ENCODE data around the gene RHEBL1. TPM values are rescaled to one million over a fixed set of nuclear protein-coding genes. Genes with fewer than 3 reads are reported as not detected.

RHEBL1 gene
- total and polyA plus RNA-seq, 10 donors: 2.0 to 6.7 (median 3.1) TPM

DNA sequence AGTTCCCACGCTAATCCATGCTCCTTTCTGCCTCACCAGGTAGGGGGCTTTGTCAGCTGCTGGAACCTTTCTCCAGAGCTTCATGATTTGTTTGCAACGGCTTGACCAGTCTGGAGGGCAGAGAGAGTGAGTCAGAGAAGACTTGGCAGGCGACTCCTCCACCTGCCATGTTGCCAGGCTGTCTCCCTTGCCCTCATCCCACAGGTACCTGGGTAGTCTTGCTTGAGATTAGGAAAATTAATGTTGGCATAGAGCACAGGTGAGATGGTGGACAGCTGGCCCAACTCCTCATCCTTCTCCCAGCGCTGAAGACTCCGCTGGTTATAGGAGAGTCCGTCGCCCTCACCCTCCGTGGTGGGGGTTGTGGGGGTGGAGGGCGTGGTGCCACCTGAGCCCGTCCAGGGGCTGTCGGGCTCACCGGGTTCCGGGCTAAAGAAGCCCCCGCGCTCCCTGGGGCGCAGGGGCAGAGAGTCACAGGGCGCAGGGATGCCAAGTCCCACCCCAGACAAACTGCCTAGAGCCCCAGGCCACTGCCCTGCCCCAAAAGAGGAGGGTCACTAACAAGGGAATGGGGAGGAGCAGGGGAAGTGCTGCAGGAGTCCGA is 27.8 kb downstream of the RHEBL1 start:
- Histone ChIP-seq H3K36me3 (peaks cover 18 to 100% (median 100%) of the 10 kb centered on the region in 6 donors), H3K9me3 (no peaks in the 10 kb centered on the region), H3K27ac (no peak overlapping the region), H3K27me3 (replicated peaks in 1 of 7) (no peaks in the 10 kb centered on the region), H3K4me1 (peaks cover 0 to 10% (median 0%) of the 10 kb centered on the region in 6 donors), H3K4me3 (no peak overlapping the region)
- intact Hi-C loops (cut with DNase I; ENCODE audit: low total_unique reads): no loop called here
- no peak for DNase-seq
- TF ChIP-seq POLR2AphosphoS5 (IDR thresholded peaks at IDR 0.05): peak in 1 of 3 donors; percentile 49
- TF ChIP-seq POLR2A (IDR thresholded peaks at IDR 0.05): no peak
- TF ChIP-seq, protein P1, sequence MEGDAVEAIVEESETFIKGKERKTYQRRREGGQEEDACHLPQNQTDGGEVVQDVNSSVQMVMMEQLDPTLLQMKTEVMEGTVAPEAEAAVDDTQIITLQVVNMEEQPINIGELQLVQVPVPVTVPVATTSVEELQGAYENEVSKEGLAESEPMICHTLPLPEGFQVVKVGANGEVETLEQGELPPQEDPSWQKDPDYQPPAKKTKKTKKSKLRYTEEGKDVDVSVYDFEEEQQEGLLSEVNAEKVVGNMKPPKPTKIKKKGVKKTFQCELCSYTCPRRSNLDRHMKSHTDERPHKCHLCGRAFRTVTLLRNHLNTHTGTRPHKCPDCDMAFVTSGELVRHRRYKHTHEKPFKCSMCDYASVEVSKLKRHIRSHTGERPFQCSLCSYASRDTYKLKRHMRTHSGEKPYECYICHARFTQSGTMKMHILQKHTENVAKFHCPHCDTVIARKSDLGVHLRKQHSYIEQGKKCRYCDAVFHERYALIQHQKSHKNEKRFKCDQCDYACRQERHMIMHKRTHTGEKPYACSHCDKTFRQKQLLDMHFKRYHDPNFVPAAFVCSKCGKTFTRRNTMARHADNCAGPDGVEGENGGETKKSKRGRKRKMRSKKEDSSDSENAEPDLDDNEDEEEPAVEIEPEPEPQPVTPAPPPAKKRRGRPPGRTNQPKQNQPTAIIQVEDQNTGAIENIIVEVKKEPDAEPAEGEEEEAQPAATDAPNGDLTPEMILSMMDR (IDR thresholded peaks at IDR 0.05 in 8 of 11, conservative IDR thresholded peaks at IDR 0.05 in 3 of 11): no peak
- WGBS, 5 donors: 92 to 97% (median 94%) methylated on average over 15 to 18 of the region's 18 CpGs

DNA sequence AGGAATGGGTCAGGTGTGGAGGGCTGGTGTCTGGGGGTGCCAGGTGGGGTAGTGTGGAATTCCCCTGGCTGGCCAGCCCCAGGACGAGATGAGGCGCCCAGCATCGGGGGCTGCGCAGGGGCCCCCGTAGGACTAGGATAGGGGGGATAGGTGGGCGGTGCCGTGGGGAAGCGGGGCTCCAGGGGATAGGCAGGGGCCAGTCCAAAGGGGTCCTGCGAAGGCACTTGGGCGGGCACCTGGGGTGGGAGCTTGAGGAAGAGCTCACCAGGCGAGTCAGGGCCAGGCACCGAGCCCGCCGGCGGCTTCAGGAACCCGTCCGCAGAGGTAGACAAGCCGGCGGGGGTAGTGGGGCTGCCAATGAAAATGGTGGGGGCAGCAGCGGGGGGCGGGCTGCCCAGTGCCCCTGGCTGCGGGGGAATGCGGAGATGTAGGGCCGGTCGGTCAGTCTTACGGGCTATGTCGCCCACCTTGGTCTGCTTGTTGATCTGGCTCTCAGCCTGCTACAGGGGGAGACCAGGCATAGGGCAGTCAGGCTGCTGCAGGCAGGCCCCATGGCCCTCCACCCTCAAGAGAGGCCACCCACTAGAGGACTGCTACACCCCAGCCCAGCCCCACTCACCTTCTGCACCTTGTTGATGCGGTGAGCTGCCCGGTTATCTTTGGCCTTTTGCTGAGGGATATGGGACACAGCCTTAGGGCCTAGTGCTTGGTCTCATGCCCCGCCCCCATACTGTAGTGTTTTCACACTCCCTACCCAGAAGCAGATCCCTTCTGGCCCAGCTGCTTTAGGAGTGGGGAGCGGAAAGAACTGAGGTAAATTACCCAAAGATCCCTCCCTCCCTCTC is 28.5 kb downstream of the RHEBL1 start:
- 94 to 97% (median 96%) methylated on average over 27 to 31 of the region's 31 CpGs for WGBS, 5 donors
- DNase-seq: no peak
- Histone ChIP-seq H3K9me3 (no peaks in the 10 kb centered on the region), H3K4me1 (peaks cover 0 to 10% (median 0%) of the 10 kb centered on the region in 6 donors), H3K27me3 (replicated peaks in 1 of 7) (no peaks in the 10 kb centered on the region), H3K4me3 (no peak overlapping the region), H3K36me3 (peaks cover 14 to 100% (median 99%) of the 10 kb centered on the region in 6 donors), H3K27ac (no peak overlapping the region)
- TF ChIP-seq, protein P1 (IDR thresholded peaks at IDR 0.05 in 8 of 11, conservative IDR thresholded peaks at IDR 0.05 in 3 of 11): no peak
- peak; percentile 7 to 50 (median 11) for TF ChIP-seq POLR2AphosphoS5 (IDR thresholded peaks at IDR 0.05)
- intact Hi-C loops (cut with DNase I; ENCODE audit: low total_unique reads): no loop called here

DNA sequence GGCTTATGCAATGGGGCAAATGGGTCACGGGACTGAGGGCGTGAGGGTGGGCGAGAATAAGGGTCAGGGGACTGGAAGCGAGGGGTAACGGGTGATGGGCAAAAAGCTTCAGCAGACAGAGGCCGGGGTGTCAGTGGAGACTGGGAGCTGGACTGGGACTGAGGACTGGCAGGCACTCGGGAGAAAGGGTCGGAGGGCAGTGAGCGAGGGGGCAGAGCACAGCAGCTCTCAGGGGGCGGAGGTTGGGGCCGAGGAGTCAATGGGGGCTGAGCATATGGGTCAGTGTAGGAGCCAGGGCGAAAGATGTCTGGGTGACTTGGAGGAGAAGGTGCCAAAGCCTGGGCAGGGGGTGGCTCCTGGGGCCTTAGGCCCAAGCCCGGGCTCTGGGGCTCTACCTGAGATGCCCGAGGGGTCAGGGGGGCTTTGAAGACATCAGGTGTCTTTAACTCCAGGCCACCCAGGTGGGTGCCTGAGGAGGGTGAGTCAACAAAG is 29.4 kb downstream of the RHEBL1 start:
- WGBS, 5 donors: 91 to 96% (median 95%) methylated on average over 14 of the region's 14 CpGs
- H3K9me3 ChIP-seq: no peaks in the 10 kb centered on the region
- intact Hi-C loops (cut with DNase I; ENCODE audit: low total_unique reads): no loop called here
- no peak overlapping the region for H3K4me3 ChIP-seq
- TF ChIP-seq, protein P1 (IDR thresholded peaks at IDR 0.05 in 8 of 11, conservative IDR thresholded peaks at IDR 0.05 in 3 of 11): no peak
- TF ChIP-seq POLR2A (IDR thresholded peaks at IDR 0.05): no peak
- TF ChIP-seq POLR2AphosphoS5 (IDR thresholded peaks at IDR 0.05): no peak
- no peak overlapping the region for H3K27ac ChIP-seq
- DNase-seq: no peak
- H3K36me3 ChIP-seq: peaks cover 13 to 100% (median 92%) of the 10 kb centered on the region in 6 donors
- peaks cover 0 to 10% (median 0%) of the 10 kb centered on the region in 6 donors for H3K4me1 ChIP-seq
- no peaks in the 10 kb centered on the region for H3K27me3 ChIP-seq (replicated peaks in 1 of 7)
